ENCODE results near the gene FAM171A1.

FAM171A1 gene

DNA sequence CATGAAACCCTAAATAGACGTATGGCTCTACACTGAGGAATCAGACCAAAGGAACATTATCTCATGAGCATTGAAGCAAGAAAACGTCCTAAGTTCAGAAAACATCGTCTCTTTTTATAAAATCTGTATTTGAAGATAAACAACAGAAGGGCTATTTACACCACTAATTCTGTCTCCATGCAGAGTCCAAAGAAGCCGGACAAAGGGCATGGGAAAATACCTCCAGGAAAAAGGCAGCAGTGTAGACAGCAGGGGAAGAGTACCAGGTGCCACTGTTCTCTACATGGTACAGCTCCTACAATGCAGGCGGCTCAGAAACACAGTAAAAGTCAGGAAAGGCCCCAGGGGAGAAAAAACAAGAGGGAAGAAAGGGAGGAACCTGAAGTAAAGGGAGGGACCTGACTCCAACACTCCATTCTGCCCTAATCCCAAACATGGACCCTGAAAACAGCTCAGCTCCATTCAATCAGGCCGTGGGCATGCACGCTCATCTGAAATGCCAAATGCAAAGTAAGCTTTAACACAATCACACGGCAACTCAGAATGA, 17.5 kb downstream of the FAM171A1 start:
- no peak for DNase-seq (ENCODE audit: low read depth)
- H3K4me1 ChIP-seq (ENCODE audit: control insufficient read depth, insufficient read depth, low read length) = peaks cover 7% of the 10 kb centered on the region
- H3K4me3 ChIP-seq (ENCODE audit: low read length) = no peak overlapping the region
- H3K36me3 ChIP-seq (ENCODE audit: control insufficient read depth, insufficient read depth, low read length, severe bottlenecking) = no peaks in the 10 kb centered on the region
- no peaks in the 10 kb centered on the region for H3K27me3 ChIP-seq (replicated peaks; ENCODE audit: control insufficient read depth, insufficient read depth, low read length)
- no peak overlapping the region for H3K9ac ChIP-seq (ENCODE audit: low read length)
- no peaks in the 10 kb centered on the region for H3K9me3 ChIP-seq (ENCODE audit: control insufficient read depth, low read length)

DNA sequence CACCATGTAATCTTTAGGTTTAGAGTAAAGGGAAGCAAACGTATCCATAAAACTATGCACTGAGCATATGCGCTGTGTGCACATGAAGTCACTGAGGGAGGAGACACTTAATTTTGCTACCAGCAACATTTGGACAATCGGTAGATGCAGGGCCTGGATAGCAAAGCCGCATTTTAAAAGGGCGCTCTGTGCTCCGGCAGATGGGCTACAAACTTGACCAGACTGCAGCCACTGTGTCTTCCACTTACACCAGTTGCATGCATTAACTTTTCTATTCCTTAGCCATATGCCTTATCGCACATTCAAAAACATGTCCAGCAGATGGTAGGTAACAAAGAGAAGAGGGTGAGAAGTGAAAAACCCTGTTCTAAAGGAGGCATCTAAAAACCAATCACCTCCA, 18.3 kb downstream of the FAM171A1 start:
- no peaks in the 10 kb centered on the region for H3K27me3 ChIP-seq (replicated peaks; ENCODE audit: control insufficient read depth, insufficient read depth, low read length)
- no peaks in the 10 kb centered on the region for H3K36me3 ChIP-seq (ENCODE audit: control insufficient read depth, insufficient read depth, low read length, severe bottlenecking)
- no peak overlapping the region for H3K9ac ChIP-seq (ENCODE audit: low read length)
- DNase-seq (ENCODE audit: low read depth) = no peak
- H3K9me3 ChIP-seq (ENCODE audit: control insufficient read depth, low read length) = no peaks in the 10 kb centered on the region
- H3K4me1 ChIP-seq (ENCODE audit: control insufficient read depth, insufficient read depth, low read length) = peaks cover 7% of the 10 kb centered on the region
- H3K4me3 ChIP-seq (ENCODE audit: low read length) = no peak overlapping the region

DNA sequence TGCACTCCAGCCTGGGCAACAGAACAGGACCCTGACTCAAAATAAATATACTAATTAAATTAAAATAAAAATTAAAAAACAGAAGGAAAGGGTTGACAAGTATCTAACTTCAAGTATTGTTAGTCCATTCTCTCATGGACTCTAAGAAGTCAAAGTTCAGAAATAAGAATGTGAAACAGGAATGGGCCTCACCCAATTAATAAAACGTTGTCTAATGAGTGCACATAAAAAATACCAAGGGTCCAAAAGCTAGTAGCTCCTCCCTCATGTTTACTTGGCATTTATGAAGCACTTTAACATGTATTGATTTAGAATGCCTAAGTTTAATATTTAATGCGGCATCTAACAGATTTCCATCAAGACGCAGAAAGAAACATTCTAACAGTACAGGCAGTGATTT, 18.9 kb downstream of the FAM171A1 start:
- Histone ChIP-seq H3K27me3 (replicated peaks; ENCODE audit: control insufficient read depth, insufficient read depth, low read length) (no peaks in the 10 kb centered on the region), H3K9ac (ENCODE audit: low read length) (no peak overlapping the region), H3K9me3 (ENCODE audit: control insufficient read depth, low read length) (no peaks in the 10 kb centered on the region), H3K36me3 (ENCODE audit: control insufficient read depth, insufficient read depth, low read length, severe bottlenecking) (no peaks in the 10 kb centered on the region), H3K4me3 (ENCODE audit: low read length) (no peak overlapping the region), H3K4me1 (ENCODE audit: control insufficient read depth, insufficient read depth, low read length) (peaks cover 7% of the 10 kb centered on the region)
- DNase-seq (ENCODE audit: low read depth) = no peak

DNA sequence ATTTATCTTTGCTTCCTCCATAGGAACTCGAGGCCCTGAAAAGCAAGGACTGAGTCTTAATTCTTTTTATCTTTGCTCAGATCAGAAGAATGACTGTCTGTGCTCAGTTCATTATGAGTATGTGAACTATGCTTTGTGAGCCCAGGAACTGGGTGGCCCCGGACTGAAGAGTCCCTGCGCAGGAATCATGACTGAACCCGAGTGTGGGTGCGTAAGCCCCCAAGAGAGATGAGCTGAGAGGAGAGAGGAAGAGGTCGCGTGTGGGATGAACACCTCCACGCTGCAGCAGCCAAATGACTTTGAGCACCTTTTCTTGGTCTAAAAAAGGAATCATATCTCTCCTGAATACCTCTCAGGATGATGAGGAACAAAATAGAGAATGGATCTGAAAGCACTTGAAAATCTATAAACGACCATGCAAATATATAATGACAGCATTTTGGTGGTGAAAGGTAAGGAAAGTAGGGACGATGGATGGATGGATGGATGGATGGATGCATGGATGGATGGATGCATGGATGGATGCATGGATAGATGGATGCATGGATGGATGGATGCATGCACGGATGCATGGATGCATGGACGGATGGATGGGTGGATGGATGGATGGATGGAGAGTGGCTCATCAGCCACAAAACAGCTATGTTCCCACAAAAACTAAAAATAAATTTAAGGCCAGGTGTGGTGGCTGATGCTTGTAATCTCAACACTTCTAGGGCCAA, 19.8 kb downstream of the FAM171A1 start:
- no peak overlapping the region for H3K9ac ChIP-seq (ENCODE audit: low read length)
- DNase-seq (ENCODE audit: low read depth) = no peak
- H3K4me3 ChIP-seq (ENCODE audit: low read length) = no peak overlapping the region
- H3K9me3 ChIP-seq (ENCODE audit: control insufficient read depth, low read length) = no peaks in the 10 kb centered on the region
- H3K4me1 ChIP-seq (ENCODE audit: control insufficient read depth, insufficient read depth, low read length) = peaks cover 13% of the 10 kb centered on the region
- H3K27me3 ChIP-seq (replicated peaks; ENCODE audit: control insufficient read depth, insufficient read depth, low read length) = no peaks in the 10 kb centered on the region
- no peaks in the 10 kb centered on the region for H3K36me3 ChIP-seq (ENCODE audit: control insufficient read depth, insufficient read depth, low read length, severe bottlenecking)

DNA sequence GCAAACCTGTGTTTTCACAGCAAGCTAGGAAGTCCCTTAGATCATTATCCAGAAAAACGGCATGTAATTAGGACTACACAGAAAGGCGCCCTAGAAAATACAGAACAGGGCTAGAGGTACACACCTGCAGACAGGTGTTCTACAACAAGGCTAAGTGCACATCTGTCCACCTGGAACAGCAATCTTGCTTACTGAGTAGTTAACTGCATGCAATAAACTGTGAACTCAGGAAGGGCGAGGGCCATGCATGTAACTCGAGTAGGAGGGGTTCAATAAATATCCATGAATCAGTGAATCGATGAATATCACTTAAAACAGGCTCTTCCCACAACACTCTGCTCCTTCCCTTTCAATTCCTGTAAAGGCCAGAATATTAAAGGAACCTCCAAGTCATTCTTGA, 22.0 kb downstream of the FAM171A1 start:
- Histone ChIP-seq H3K9me3 (ENCODE audit: control insufficient read depth, low read length) (no peaks in the 10 kb centered on the region), H3K9ac (ENCODE audit: low read length) (peak overlapping the region; percentile 74), H3K27me3 (replicated peaks; ENCODE audit: control insufficient read depth, insufficient read depth, low read length) (no peaks in the 10 kb centered on the region), H3K4me1 (ENCODE audit: control insufficient read depth, insufficient read depth, low read length) (peaks cover 15% of the 10 kb centered on the region), H3K36me3 (ENCODE audit: control insufficient read depth, insufficient read depth, low read length, severe bottlenecking) (no peaks in the 10 kb centered on the region), H3K4me3 (ENCODE audit: low read length) (peak overlapping the region; percentile 73)
- no peak for DNase-seq (ENCODE audit: low read depth)

DNA sequence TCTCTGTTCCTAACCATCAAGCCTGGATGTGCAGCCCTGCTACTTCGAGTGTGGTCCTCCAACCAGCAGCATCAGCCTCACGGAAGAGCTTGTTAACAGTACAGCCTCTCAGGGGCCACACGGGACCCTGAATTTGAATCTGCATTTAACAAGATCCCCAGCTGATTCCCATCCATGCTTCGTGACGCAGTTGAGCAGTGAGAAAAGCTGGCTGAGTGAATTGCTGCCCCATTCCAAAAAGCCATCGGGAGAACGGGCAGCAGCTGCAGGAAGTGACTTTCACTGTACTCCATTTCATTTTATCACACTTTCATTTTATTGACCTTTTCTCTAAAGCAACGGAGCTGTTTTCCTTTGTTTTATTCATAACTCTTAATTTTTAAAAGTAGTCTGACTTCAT, 22.5 kb downstream of the FAM171A1 start:
- Histone ChIP-seq H3K9me3 (ENCODE audit: control insufficient read depth, low read length) (no peaks in the 10 kb centered on the region), H3K4me1 (ENCODE audit: control insufficient read depth, insufficient read depth, low read length) (peaks cover 15% of the 10 kb centered on the region), H3K4me3 (ENCODE audit: low read length) (peak overlapping the region; percentile 73), H3K36me3 (ENCODE audit: control insufficient read depth, insufficient read depth, low read length, severe bottlenecking) (no peaks in the 10 kb centered on the region), H3K9ac (ENCODE audit: low read length) (peak overlapping the region; percentile 74), H3K27me3 (replicated peaks; ENCODE audit: control insufficient read depth, insufficient read depth, low read length) (no peaks in the 10 kb centered on the region)
- no peak for DNase-seq (ENCODE audit: low read depth)

DNA sequence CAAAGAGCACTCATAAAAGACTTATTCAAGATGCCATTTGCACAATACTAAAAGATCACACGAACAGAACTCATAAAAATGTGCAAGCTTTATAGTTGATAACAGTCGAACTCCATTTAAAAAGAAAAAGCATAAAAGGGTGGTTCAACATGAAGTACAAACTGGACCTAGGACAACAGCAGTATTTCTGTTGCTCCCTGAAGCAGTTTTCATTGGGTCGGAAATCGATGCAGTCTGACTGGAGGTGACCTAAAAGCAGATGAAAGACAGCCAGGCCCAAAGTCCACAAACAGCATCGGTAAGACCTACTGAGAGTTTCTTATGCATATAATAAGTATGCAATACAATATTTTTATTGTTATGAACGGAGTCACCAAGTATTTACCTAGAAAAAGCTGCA, 23.9 kb downstream of the FAM171A1 start:
- Histone ChIP-seq H3K9ac (ENCODE audit: low read length) (no peak overlapping the region), H3K4me1 (ENCODE audit: control insufficient read depth, insufficient read depth, low read length) (peaks cover 15% of the 10 kb centered on the region), H3K9me3 (ENCODE audit: control insufficient read depth, low read length) (no peaks in the 10 kb centered on the region), H3K27me3 (replicated peaks; ENCODE audit: control insufficient read depth, insufficient read depth, low read length) (no peaks in the 10 kb centered on the region), H3K4me3 (ENCODE audit: low read length) (no peak overlapping the region), H3K36me3 (ENCODE audit: control insufficient read depth, insufficient read depth, low read length, severe bottlenecking) (no peaks in the 10 kb centered on the region)
- no peak for DNase-seq (ENCODE audit: low read depth)

DNA sequence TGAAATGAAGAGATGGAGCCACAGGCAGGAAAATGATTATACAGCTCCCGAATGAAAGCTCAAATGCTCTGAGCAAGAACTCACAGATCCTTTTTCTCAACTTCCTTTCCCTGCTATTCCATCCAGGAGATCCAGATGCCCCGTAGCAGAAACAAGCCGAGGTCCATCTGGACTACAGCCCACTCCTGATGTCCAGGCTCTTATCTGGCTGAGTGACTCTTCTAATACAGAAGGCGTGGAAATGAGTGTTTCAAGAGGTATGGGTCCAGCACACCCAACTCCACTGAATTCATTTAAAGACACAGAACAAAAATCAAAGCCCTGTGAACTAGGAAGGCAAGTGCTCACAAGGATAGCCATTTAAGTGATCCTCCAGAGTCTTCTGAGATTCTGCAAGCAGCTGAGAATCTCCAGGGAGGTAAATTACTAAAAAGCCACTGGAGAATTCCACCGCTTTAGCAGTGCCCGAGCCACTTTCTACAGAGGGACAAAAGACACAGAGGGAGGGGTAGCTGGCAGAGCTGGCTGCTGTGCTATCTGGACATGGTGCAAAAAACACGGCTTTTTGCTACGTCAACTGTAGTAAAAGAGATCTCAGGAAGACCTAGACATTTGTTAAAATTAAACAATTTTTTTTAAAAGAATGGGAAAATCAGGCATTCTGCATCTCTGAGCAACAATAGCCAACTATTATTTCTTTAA, 24.5 kb downstream of the FAM171A1 start:
- H3K36me3 ChIP-seq (ENCODE audit: control insufficient read depth, insufficient read depth, low read length, severe bottlenecking) = no peaks in the 10 kb centered on the region
- no peak overlapping the region for H3K4me3 ChIP-seq (ENCODE audit: low read length)
- no peak overlapping the region for H3K9ac ChIP-seq (ENCODE audit: low read length)
- no peaks in the 10 kb centered on the region for H3K9me3 ChIP-seq (ENCODE audit: control insufficient read depth, low read length)
- no peaks in the 10 kb centered on the region for H3K27me3 ChIP-seq (replicated peaks; ENCODE audit: control insufficient read depth, insufficient read depth, low read length)
- DNase-seq (ENCODE audit: low read depth) = no peak
- peaks cover 15% of the 10 kb centered on the region for H3K4me1 ChIP-seq (ENCODE audit: control insufficient read depth, insufficient read depth, low read length)

DNA sequence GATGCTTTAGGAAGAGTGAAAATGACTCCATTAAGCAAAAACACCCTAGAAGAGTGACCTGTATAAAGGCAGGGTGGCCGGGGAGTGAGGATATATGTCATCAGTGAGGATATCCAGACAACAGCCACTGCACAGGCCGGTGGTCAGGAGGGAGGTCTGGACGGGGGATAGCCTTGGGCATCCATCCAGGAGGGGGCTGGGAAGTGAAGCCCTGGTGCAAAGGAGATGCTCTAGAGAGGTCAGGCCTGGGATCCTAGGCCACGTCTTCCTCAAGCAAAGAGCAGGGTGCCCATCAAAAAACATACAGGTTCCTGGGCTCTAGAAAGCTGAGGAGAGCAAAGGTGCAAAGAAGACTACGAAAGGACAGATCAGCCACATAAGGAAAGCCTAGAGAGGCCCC, 25.6 kb downstream of the FAM171A1 start:
- no peak for DNase-seq (ENCODE audit: low read depth)
- no peaks in the 10 kb centered on the region for H3K36me3 ChIP-seq (ENCODE audit: control insufficient read depth, insufficient read depth, low read length, severe bottlenecking)

DNA sequence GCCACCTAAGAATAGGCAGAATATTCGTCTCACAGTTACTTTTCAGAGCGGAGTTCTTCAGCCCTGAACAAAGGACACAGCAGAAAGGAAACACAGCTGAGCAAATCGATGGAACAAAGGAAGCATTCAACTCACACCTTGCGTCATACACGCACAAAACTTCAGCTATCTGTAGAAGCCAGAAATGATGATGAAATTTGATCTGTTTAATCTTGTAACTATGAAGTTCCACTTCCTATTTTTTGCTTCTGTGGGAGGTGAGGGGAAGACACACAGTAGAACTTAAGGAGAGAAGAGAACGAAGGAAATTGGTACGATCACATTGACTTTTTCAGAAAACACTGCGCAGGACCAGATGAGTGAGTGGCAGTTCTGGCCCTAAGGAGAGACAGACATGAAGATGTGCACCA, 26.2 kb downstream of the FAM171A1 start:
- H3K36me3 ChIP-seq (ENCODE audit: control insufficient read depth, insufficient read depth, low read length, severe bottlenecking) = no peaks in the 10 kb centered on the region
- H3K4me3 ChIP-seq (ENCODE audit: low read length) = no peak overlapping the region
- H3K9me3 ChIP-seq (ENCODE audit: control insufficient read depth, low read length) = no peaks in the 10 kb centered on the region
- H3K9ac ChIP-seq (ENCODE audit: low read length) = no peak overlapping the region
- peaks cover 15% of the 10 kb centered on the region for H3K4me1 ChIP-seq (ENCODE audit: control insufficient read depth, insufficient read depth, low read length)
- no peaks in the 10 kb centered on the region for H3K27me3 ChIP-seq (replicated peaks; ENCODE audit: control insufficient read depth, insufficient read depth, low read length)
- no peak for DNase-seq (ENCODE audit: low read depth)

More for the DNA sequence above, 25.6 kb downstream of the FAM171A1 start:
- no peaks in the 10 kb centered on the region for H3K9me3 ChIP-seq (ENCODE audit: control insufficient read depth, low read length)
- H3K4me1 ChIP-seq (ENCODE audit: control insufficient read depth, insufficient read depth, low read length) = peaks cover 15% of the 10 kb centered on the region
- H3K4me3 ChIP-seq (ENCODE audit: low read length) = no peak overlapping the region
- no peak overlapping the region for H3K9ac ChIP-seq (ENCODE audit: low read length)
- H3K27me3 ChIP-seq (replicated peaks; ENCODE audit: control insufficient read depth, insufficient read depth, low read length) = no peaks in the 10 kb centered on the region

DNA sequence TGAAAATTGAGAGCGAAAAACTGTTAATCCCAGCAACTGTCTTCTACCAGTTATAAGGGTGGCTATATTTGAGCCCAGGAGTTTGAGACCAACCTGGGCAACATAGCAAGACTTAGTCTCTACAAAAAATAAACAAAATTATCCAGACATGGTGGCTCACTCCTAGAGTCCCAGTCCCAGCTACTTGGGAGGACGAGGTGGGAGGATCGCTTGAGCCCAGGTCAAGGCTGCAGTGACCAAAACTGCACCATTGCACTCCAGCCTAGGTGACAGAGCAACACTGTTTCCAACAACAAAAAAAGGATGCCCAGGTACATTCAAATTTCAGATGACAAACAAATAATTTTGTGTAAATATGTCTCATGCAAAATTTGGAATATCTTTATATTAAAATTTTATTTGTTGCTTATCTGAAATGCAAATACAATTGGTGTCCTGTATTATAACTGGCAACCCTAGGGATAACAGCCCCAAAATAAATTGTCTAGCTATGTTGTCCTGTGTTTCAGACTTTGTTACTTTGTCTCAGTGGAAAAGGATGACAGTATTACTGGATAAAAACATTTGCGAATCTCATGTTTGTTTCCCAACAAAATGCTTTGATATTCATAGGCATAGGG, 26.7 kb downstream of the FAM171A1 start:
- H3K36me3 ChIP-seq (ENCODE audit: control insufficient read depth, insufficient read depth, low read length, severe bottlenecking) = no peaks in the 10 kb centered on the region
- H3K9me3 ChIP-seq (ENCODE audit: control insufficient read depth, low read length) = no peaks in the 10 kb centered on the region
- H3K4me3 ChIP-seq (ENCODE audit: low read length) = no peak overlapping the region
- H3K4me1 ChIP-seq (ENCODE audit: control insufficient read depth, insufficient read depth, low read length) = peaks cover 14% of the 10 kb centered on the region
- no peak overlapping the region for H3K9ac ChIP-seq (ENCODE audit: low read length)
- DNase-seq (ENCODE audit: low read depth) = no peak
- no peaks in the 10 kb centered on the region for H3K27me3 ChIP-seq (replicated peaks; ENCODE audit: control insufficient read depth, insufficient read depth, low read length)
